ENCODE data around the gene MVD. TPM values are rescaled to one million over a fixed set of nuclear protein-coding genes. Genes with fewer than 3 reads are reported as not detected.

Gene MVD
- total and polyA plus RNA-seq, 2 of the 13 experiments (the other 11 are each of a cell fraction or from before 2014, with no cell fraction given), result 28.1 to 187 TPM

DNA sequence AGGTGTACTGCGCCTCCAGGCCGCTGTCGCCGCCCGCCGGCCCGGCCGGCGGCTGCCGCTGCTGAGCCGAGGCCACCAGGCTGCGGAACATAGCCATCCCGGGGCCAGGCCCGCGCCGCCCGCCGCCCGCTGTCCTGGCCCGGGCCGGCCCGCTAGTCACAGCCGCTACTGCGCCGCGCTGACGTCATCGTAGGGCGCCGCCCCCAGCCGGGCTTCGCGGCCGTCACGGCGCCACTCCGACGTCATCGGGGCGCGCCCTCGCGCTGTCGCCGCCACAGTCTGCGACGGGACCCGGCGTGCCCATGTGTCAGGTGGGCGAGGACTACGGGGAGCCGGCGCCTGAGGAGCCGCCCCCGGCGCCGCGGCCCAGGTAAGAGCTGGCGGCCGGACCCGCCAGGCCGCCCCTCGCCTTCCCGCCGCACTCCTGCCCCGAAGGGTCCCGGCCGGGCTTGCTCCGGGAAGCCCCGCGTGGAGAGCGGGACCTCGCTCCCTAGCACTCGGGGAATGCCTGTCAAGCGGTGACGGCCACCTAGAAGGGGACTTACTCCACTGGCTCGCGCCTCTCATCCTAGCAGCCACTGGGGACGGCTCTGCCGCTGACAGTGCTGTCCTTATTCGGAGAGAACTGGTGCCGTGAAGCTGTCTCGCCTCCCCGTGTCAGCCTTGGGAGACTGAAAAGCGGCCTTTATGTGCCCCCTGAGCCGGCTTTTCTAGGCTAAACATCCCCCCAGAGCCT lies 43.5 kb upstream of the MVD start, which contains the start of the genes CTU2 and RNF166 (continued):
- TF ChIP-seq GPBP1L1 (CRISPR knock-in tag; IDR thresholded peaks at IDR 0.05), result no peak
- TF ChIP-seq ATRX (CRISPR knock-in tag; IDR thresholded peaks at IDR 0.05; ENCODE audit: borderline replicate concordance), result no peak
- TF ChIP-seq, protein P1, sequence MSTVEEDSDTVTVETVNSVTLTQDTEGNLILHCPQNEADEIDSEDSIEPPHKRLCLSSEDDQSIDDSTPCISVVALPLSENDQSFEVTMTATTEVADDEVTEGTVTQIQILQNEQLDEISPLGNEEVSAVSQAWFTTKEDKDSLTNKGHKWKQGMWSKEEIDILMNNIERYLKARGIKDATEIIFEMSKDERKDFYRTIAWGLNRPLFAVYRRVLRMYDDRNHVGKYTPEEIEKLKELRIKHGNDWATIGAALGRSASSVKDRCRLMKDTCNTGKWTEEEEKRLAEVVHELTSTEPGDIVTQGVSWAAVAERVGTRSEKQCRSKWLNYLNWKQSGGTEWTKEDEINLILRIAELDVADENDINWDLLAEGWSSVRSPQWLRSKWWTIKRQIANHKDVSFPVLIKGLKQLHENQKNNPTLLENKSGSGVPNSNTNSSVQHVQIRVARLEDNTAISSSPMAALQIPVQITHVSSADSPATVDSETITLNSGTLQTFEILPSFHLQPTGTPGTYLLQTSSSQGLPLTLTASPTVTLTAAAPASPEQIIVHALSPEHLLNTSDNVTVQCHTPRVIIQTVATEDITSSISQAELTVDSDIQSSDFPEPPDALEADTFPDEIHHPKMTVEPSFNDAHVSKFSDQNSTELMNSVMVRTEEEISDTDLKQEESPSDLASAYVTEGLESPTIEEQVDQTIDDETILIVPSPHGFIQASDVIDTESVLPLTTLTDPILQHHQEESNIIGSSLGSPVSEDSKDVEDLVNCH (CRISPR knock-in tag; IDR thresholded peaks at IDR 0.05), result peak; percentile 71; the same call in 1 of the 2 replicates
- TF ChIP-seq GTF2F1 (IDR thresholded peaks at IDR 0.05; ENCODE audit: low read length), result no peak
- no peak; the same call in 1 of the 2 replicates for TF ChIP-seq ZMAT3 (CRISPR knock-in tag; conservative IDR thresholded peaks at IDR 0.05)
- peak; percentile 51; the same call in 1 of the 2 replicates for TF ChIP-seq ZBTB43 (CRISPR knock-in tag; conservative IDR thresholded peaks at IDR 0.05)
- TF ChIP-seq ARID5B (CRISPR knock-in tag; IDR thresholded peaks at IDR 0.05), result peak; percentile 61
- TF ChIP-seq ZBTB34 (CRISPR knock-in tag; IDR thresholded peaks at IDR 0.05), result no peak; the same call in 1 of the 2 replicates
- peak; percentile 86 for TF ChIP-seq ZNF567 (CRISPR knock-in tag; IDR thresholded peaks at IDR 0.05; ENCODE audit: borderline replicate concordance)
- 0 out of 2 replicates have a peak, but pooled peaks have one; percentile 62 for TF ChIP-seq CBFB (CRISPR knock-in tag; IDR thresholded peaks at IDR 0.05)
- TF ChIP-seq ZNF598 (CRISPR knock-in tag; IDR thresholded peaks at IDR 0.05; ENCODE audit: borderline replicate concordance), result peak; percentile 87; the same call in 1 of the 2 replicates
- no peak for TF ChIP-seq ZNF10 (CRISPR knock-in tag; IDR thresholded peaks at IDR 0.05; ENCODE audit: borderline replicate concordance, low read depth)
- no peak for TF ChIP-seq GLMP (CRISPR knock-in tag; IDR thresholded peaks at IDR 0.05; ENCODE audit: borderline replicate concordance)
- TF ChIP-seq ARNT (IDR thresholded peaks at IDR 0.05), result no peak
- TF ChIP-seq RBM22 (optimal IDR thresholded peaks at IDR 0.05; ENCODE audit: low read length), result no peak
- no peak for TF ChIP-seq KDM6A (CRISPR knock-in tag; IDR thresholded peaks at IDR 0.05; ENCODE audit: low read depth)
- no peak for TF ChIP-seq PLRG1 (conservative IDR thresholded peaks at IDR 0.05)
- TF ChIP-seq ZNF256 (CRISPR knock-in tag; conservative IDR thresholded peaks at IDR 0.05), result no peak

Measured in HepG2 (cell line).